Lower leg skin (tissue), 3 donors: ENCODE results near the gene NUP88.

ENCODE experiments used
- CTCF ChIP-seq, 3 donors: fragments of 450-650 bp; IDR thresholded peaks; one replicate each; pipeline ENCODE4 v1.5.1; 2016; ENCODE audit warnings: antibody characterized with exemption in 3 of 3, mild to moderate bottlenecking in 3 of 3, moderate library complexity in 2 of 3
- POLR2A ChIP-seq, 2 donors: fragments of 450-650 bp; IDR thresholded peaks; one replicate each; pipeline ENCODE4 v1.6.1; 2016 to 2017; ENCODE audit warnings: antibody characterized with exemption in 2 of 2, mild to moderate bottlenecking in 1 of 2, moderate library complexity in 1 of 2

- TF ChIP-seq CTCF (IDR thresholded peaks at IDR 0.05) (no peak), POLR2A (IDR thresholded peaks at IDR 0.05) (no peak)
Observed at GRCh38 chr17:5405400-5405799, 14.1 kb downstream of the NUP88 start.
